Neuronal stem cell (in vitro differentiated cells): ENCODE data around the gene OR52H1. TPM values are rescaled to one million over a fixed set of nuclear protein-coding genes. Genes with fewer than 3 reads are reported as not detected.
A peak's percentile ranks its signal among the peaks of the same experiment; 100 is the strongest.

Experiments
- DNase-seq: peaks from one replicate; pipeline ENCODE4 v3.0.0-alpha.2; 2013; ENCODE audit warnings: low spot score
- H2AFZ ChIP-seq: one replicate; pipeline ENCODE4 v1.6.1; 2013; ENCODE audit warnings: mild to moderate bottlenecking, low read length, inconsistent platforms
- H2AK5ac ChIP-seq: 2 replicates; pipeline ENCODE4 v1.6.1; 2013; ENCODE audit warnings: low read depth, mild to moderate bottlenecking, inconsistent platforms, low read length, moderate library complexity, mixed read lengths
- H2BK120ac ChIP-seq: 2 replicates; pipeline ENCODE4 v1.6.1; 2013; ENCODE audit warnings: low read depth, mild to moderate bottlenecking, inconsistent platforms, low read length, moderate library complexity, mixed read lengths
- H2BK12ac ChIP-seq: one replicate; pipeline ENCODE4 v1.6.1; 2013; ENCODE audit warnings: low read length, inconsistent platforms
- H2BK15ac ChIP-seq: 2 replicates; pipeline ENCODE4 v1.6.1; 2013; ENCODE audit warnings: mild to moderate bottlenecking, low read length, inconsistent platforms, mixed read lengths
- H2BK5ac ChIP-seq: one replicate; pipeline ENCODE4 v1.6.1; 2013; ENCODE audit warnings: inconsistent platforms, mild to moderate bottlenecking, low read length, moderate library complexity
- H3K14ac ChIP-seq: one replicate; pipeline ENCODE4 v1.6.1; 2013; ENCODE audit warnings: low read length, inconsistent platforms
- H3K18ac ChIP-seq: 2 replicates; pipeline ENCODE4 v1.6.1; 2013; ENCODE audit warnings: low read length, inconsistent platforms
- H3K23ac ChIP-seq: 2 replicates; pipeline ENCODE4 v1.6.1; 2013; ENCODE audit warnings: low read depth, mild to moderate bottlenecking, mixed read lengths, low read length, inconsistent platforms; ENCODE audit not compliant: poor library complexity
- H3K27ac ChIP-seq: replicated peaks from 3 replicates; pipeline ENCODE4 v1.5.1; 2013; ENCODE audit warnings: low read length, inconsistent platforms
- H3K27me3 ChIP-seq, 3 experiments: 2 replicates each; pipeline ENCODE4 v1.6.1; 2013; ENCODE audit warnings: low read length in 3 of 3, mild to moderate bottlenecking in 2 of 3, inconsistent platforms in 1 of 3, low read depth in 1 of 3, mixed read lengths in 1 of 3, moderate library complexity in 1 of 3; ENCODE audit not compliant: control insufficient read depth in 3 of 3, insufficient read depth in 3 of 3
- H3K36me3 ChIP-seq, 2 donors: replicated peaks in 1 of 2; 2 replicates each; pipeline ENCODE4 v1.6.1; 2013; ENCODE audit warnings: low read length in 2 of 2; ENCODE audit not compliant: control insufficient read depth in 2 of 2, insufficient read depth in 2 of 2
- H3K4ac ChIP-seq: 2 replicates; pipeline ENCODE4 v1.6.1; 2013; ENCODE audit warnings: inconsistent platforms, mild to moderate bottlenecking, low read length, moderate library complexity
- H3K4me1 ChIP-seq, 2 donors: 1 replicate in 1 of 2; 2 replicates in 1 of 2; pipeline ENCODE4 v1.6.1; 2013; ENCODE audit warnings: low read length in 2 of 2, low read depth in 1 of 2; ENCODE audit not compliant: control insufficient read depth in 2 of 2, insufficient read depth in 1 of 2
- H3K4me2 ChIP-seq: one replicate; pipeline ENCODE4 v1.6.1; 2013; ENCODE audit warnings: mild to moderate bottlenecking, low read length, inconsistent platforms; ENCODE audit not compliant: insufficient read depth, poor library complexity, severe bottlenecking
- H3K4me3 ChIP-seq, 2 donors: 2 replicates each; pipeline ENCODE4 v1.5.1; 2013; ENCODE audit warnings: low read length in 2 of 2, mild to moderate bottlenecking in 2 of 2, inconsistent platforms in 1 of 2, moderate library complexity in 1 of 2
- H3K79me1 ChIP-seq: one replicate; pipeline ENCODE4 v1.6.1; 2013; ENCODE audit warnings: low read depth, mild to moderate bottlenecking, inconsistent platforms, low read length, moderate library complexity
- H3K9ac ChIP-seq: one replicate; pipeline ENCODE4 v1.6.1; 2013; ENCODE audit warnings: mild to moderate bottlenecking, low read depth, low read length, inconsistent platforms; ENCODE audit not compliant: poor library complexity
- H3K9me3 ChIP-seq, 2 donors: replicated peaks in 1 of 2; 2 replicates each; pipeline versions ENCODE3 to v1.6.1; 2013; ENCODE audit warnings: low read length in 2 of 2, mild to moderate bottlenecking in 2 of 2, inconsistent platforms in 1 of 2, low read depth in 1 of 2, mixed read lengths in 1 of 2, moderate library complexity in 1 of 2; ENCODE audit not compliant: control insufficient read depth in 2 of 2, insufficient read depth in 1 of 2
- H4K8ac ChIP-seq: one replicate; pipeline ENCODE4 v1.6.1; 2013; ENCODE audit warnings: low read depth, mild to moderate bottlenecking, inconsistent platforms, low read length, moderate library complexity
- H4K91ac ChIP-seq: one replicate; pipeline ENCODE4 v1.6.1; 2013; ENCODE audit warnings: low read length, low read depth, mild to moderate bottlenecking, inconsistent platforms; ENCODE audit not compliant: poor library complexity
- WGBS, 2 donors: extraction: QIAGEN DNeasy Blood & Tissue Kit; methylation state at CpG; one replicate each; pipeline ENCODE4 v1.1.7; 2013; ENCODE audit warnings: missing lambda C conversion rate in 2 of 2, mixed read lengths in 1 of 2; ENCODE audit not compliant: insufficient read length in 2 of 2, insufficient replicate concordance in 1 of 2; ENCODE audit errors: extremely low coverage in 2 of 2; 5-methylcytosine and 5-hydroxymethylcytosine counted together
- polyA plus RNA-seq, 2 experiments: library from polyadenylated mRNA; stranded (reverse); fragments of 200-250 nt; gene quantifications; one replicate each; pipeline ENCODE4 v1.2.3, GENCODE V29; 2013

Gene OR52H1
- not detected for polyA plus RNA-seq (2013, experiment 1 of 2)
- polyA plus RNA-seq (2013, experiment 2 of 2) = not detected

DNA sequence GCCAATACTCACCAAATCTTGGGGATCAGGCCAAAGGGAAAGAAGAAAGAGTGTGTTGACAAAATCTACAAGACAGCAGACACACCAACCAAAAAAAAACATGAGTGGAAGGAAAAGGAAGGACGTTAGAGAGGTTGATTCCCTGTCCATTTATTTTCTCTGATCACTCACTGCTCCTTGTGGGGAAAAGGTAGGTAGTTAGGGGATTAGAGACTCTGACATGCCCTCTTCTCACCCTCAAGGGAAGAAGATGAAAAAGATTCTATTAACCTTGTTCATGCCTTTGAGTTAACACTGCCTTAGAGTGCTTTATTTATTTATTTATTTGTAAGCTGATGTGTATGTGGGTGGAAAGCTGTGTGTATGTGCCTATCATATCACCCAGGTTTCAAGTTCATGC lies at the start of gene OR52H1:
Gene OR52H1 (minus strand): TSS at position 101 of the 400 bp plus-strand sequence. CDS start 3,035 bp downstream, outside the sequence.
- H3K36me3 ChIP-seq = no peaks in the 10 kb centered on the region
- no peak within 1 kb of the TSS for H4K8ac ChIP-seq
- H3K18ac ChIP-seq = no peak within 1 kb of the TSS
- no peak within 1 kb of the TSS for H2AFZ ChIP-seq
- H3K4ac ChIP-seq = no peak within 1 kb of the TSS
- H3K79me1 ChIP-seq = no peaks in the 10 kb centered on the region
- no peak within 1 kb of the TSS for H3K4me2 ChIP-seq
- no peak within 1 kb of the TSS for H3K27ac ChIP-seq
- no peak within 1 kb of the TSS for H2AK5ac ChIP-seq
- no peaks in the 10 kb centered on the region for H3K27me3 ChIP-seq
- H3K23ac ChIP-seq = no peak within 1 kb of the TSS
- H4K91ac ChIP-seq = no peak within 1 kb of the TSS
- no peaks in the 10 kb centered on the region for H3K4me1 ChIP-seq
- no peaks in the 10 kb centered on the region for H3K9me3 ChIP-seq
- H3K14ac ChIP-seq = no peak within 1 kb of the TSS
- H2BK12ac ChIP-seq = no peak within 1 kb of the TSS
- no peak within 1 kb of the TSS for H3K9ac ChIP-seq
- no CpG with 5 or more reads among the region's 1 CpG for WGBS, 2 donors
- no peak for DNase-seq
- H2BK5ac ChIP-seq = no peak within 1 kb of the TSS
- no peak within 1 kb of the TSS for H2BK120ac ChIP-seq
- no peak within 1 kb of the TSS for H2BK15ac ChIP-seq
- no peak within 1 kb of the TSS for H3K4me3 ChIP-seq

DNA sequence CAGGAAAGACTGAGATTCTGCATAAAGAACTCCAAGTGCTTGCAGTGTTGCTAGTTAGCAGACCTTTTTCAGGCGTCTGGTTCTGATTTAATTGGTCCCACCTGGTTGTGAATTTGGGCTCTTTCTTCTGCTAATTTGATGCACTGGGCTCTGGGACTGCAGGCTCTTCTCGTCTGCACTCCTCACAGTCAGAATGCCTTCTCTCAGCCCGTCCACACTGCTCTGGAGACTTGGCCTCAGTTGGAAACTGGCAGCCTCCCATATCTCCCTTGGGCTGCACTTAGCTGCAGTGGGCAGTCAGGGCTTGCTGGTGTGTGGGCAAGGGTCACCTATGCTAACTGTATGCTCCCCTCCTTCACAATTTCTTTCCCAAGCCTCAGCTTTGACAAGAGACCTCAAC lies 49.6 kb upstream of the OR52H1 start:
- Histone ChIP-seq H3K4me1 (peaks cover 0 to 7% of the 10 kb centered on the region in 2 donors), H2BK15ac (no peak overlapping the region), H3K18ac (no peak overlapping the region), H3K36me3 (no peaks in the 10 kb centered on the region), H3K4me3 (no peak overlapping the region), H2AFZ (no peak overlapping the region), H4K8ac (no peak overlapping the region), H3K4ac (no peak overlapping the region), H2BK5ac (no peak overlapping the region), H3K23ac (no peak overlapping the region), H3K79me1 (no peaks in the 10 kb centered on the region), H3K27ac (no peak overlapping the region), H3K14ac (no peak overlapping the region), H3K4me2 (no peak overlapping the region), H4K91ac (no peak overlapping the region), H3K27me3 (peaks cover 0 to 2% (median 0%) of the 10 kb centered on the region in 3 experiments), H2AK5ac (no peak overlapping the region), H3K9ac (no peak overlapping the region), H2BK120ac (no peak overlapping the region), H2BK12ac (no peak overlapping the region), H3K9me3 (no peaks in the 10 kb centered on the region)
- no peak for DNase-seq
- WGBS, 2 donors = no CpG with 5 or more reads among the region's 3 CpGs

DNA sequence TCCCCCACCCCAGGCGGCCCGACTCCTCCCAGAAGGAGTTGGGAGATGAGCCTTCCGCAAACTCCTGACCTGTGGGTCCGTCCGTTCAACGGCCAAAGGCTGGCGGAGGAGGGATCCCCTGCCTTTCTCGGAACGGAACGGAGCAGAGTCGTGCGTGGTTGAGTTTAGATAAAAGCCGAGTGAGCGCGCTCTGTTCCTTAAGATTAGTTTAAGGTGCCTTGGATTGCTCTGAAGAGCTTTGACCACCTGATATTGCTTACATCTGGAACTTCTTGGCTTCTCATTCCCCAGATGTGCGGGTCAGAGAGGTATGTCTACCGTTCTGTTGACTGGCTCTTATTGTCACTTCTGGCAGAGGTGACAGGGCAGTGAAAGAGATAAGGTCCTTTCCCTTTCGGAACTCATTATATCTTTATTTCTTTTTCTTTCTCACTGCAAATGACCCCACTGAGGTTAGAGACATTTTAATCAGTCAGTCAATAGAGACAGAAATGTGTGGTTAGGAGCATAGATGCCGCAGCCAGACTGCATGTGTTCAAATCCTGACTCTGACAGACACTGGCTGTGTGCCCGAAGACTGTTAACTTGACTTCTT lies 48.4 kb upstream of the OR52H1 start, which contains the start of gene TRIM6:
Gene TRIM6 (plus strand): TSS at position 31 of the 595 bp plus-strand sequence. CDS start 261 bp downstream, at position 292.
- Histone ChIP-seq H3K23ac (peak within 1 kb of the TSS; percentile 77), H2AFZ (peak within 1 kb of the TSS; percentile 86), H4K8ac (no peak within 1 kb of the TSS), H3K4me1 (peaks cover 0 to 6% of the 10 kb centered on the region in 2 donors), H3K4me3 (peak within 1 kb of the TSS; percentile 49 to 75), H3K79me1 (no peaks in the 10 kb centered on the region), H2BK15ac (no peak within 1 kb of the TSS), H3K36me3 (no peaks in the 10 kb centered on the region), H3K9ac (peak within 1 kb of the TSS; percentile 24), H2AK5ac (no peak within 1 kb of the TSS), H2BK12ac (no peak within 1 kb of the TSS), H2BK5ac (no peak within 1 kb of the TSS), H2BK120ac (no peak within 1 kb of the TSS), H3K4ac (no peak within 1 kb of the TSS), H3K18ac (peak within 1 kb of the TSS; percentile 90), H4K91ac (no peak within 1 kb of the TSS), H3K4me2 (peak within 1 kb of the TSS; percentile 47), H3K9me3 (no peaks in the 10 kb centered on the region), H3K27me3 (peaks cover 0 to 2% (median 0%) of the 10 kb centered on the region in 3 experiments), H3K27ac (no peak within 1 kb of the TSS), H3K14ac (no peak within 1 kb of the TSS)
- no CpG with 5 or more reads among the region's 20 CpGs for WGBS, 2 donors
- peak; percentile 18 for DNase-seq

DNA sequence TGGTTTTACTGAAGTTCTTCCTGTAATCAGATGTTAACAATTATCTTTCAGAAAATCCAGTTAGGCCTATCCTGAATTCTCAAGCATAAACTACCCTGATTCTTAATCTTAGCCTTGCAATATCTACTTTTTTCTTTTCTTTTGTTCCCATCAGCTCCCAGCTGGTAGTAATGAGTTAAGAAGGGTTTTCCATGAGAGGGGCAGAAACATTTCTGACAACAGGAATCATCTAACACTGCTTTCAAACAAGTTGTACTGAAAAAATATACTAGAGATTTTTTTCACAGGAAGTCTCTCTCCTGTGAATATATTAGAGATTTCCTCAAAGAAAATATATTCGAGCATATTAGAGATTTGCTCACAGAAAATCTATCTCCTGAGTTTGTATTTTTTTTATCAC lies 44.8 kb upstream of the OR52H1 start:
- no peak overlapping the region for H2BK12ac ChIP-seq
- H2AK5ac ChIP-seq = no peak overlapping the region
- no peak overlapping the region for H3K18ac ChIP-seq
- H3K4me3 ChIP-seq = no peak overlapping the region
- H3K27me3 ChIP-seq = peaks cover 0 to 2% (median 0%) of the 10 kb centered on the region in 3 experiments
- H3K4me1 ChIP-seq = peaks cover 0 to 6% of the 10 kb centered on the region in 2 donors
- no peaks in the 10 kb centered on the region for H3K79me1 ChIP-seq
- H2BK5ac ChIP-seq = no peak overlapping the region
- H3K9me3 ChIP-seq = no peaks in the 10 kb centered on the region
- no peak overlapping the region for H4K91ac ChIP-seq
- no peak overlapping the region for H3K27ac ChIP-seq
- H3K36me3 ChIP-seq = no peaks in the 10 kb centered on the region
- WGBS, 2 donors = no CpG with 5 or more reads among the region's 1 CpG
- no peak overlapping the region for H3K4ac ChIP-seq
- H4K8ac ChIP-seq = no peak overlapping the region
- no peak overlapping the region for H3K23ac ChIP-seq
- H2AFZ ChIP-seq = no peak overlapping the region
- no peak overlapping the region for H3K9ac ChIP-seq
- H3K14ac ChIP-seq = no peak overlapping the region
- no peak overlapping the region for H3K4me2 ChIP-seq
- no peak overlapping the region for H2BK120ac ChIP-seq
- H2BK15ac ChIP-seq = no peak overlapping the region
- no peak for DNase-seq
